Dendritic cell treated with granulocyte-macrophage colony-stimulating factor and Interleukin-4, amounts not matched to agents 40 ng/mL and 50 ng/mL, for 4 days (primary cell): Measurements from ENCODE around the gene BABAM2.

Source experiments
- H3K27ac Mint-ChIP-seq: one replicate; pipeline ENCODE4 v1.8.0; 2022; ENCODE audit warnings: mild to moderate bottlenecking, mixed read lengths
- H3K27me3 Mint-ChIP-seq: one replicate; pipeline ENCODE4 v1.8.0; 2022; ENCODE audit warnings: mild to moderate bottlenecking, mixed read lengths
- H3K36me3 Mint-ChIP-seq: one replicate; pipeline ENCODE4 v1.8.0; 2022; ENCODE audit warnings: low read depth, mixed read lengths
- H3K4me1 Mint-ChIP-seq: one replicate; pipeline ENCODE4 v1.8.0; 2022; ENCODE audit warnings: low read depth, mixed read lengths
- H3K4me3 Mint-ChIP-seq: one replicate; pipeline ENCODE4 v1.8.0; 2022; ENCODE audit warnings: mild to moderate bottlenecking, moderate library complexity, mixed read lengths
- H3K9me3 Mint-ChIP-seq: one replicate; pipeline ENCODE4 v1.8.0; 2022; ENCODE audit warnings: mixed read lengths
- intact Hi-C: fragments of 100-400 bp; cut with micrococcal nuclease; formaldehyde crosslinking; loops from one replicate; pipeline ENCODE4 v1.15.0; 2022

The BABAM2 gene

GRCh38 chr2:28199995-28200679 is 309.6 kb downstream of the BABAM2 start:
- Mint-ChIP-seq H3K36me3 (no peaks in the 10 kb centered on the region), H3K4me3 (no peak overlapping the region), H3K27me3 (no peaks in the 10 kb centered on the region), H3K4me1 (peaks cover 6% of the 10 kb centered on the region), H3K27ac (no peak overlapping the region), H3K9me3 (no peaks in the 10 kb centered on the region)
- intact Hi-C loops, result no loop called here

GRCh38 chr2:28201671-28202180 is 311.2 kb downstream of the BABAM2 start:
- H3K4me1 Mint-ChIP-seq, result peaks cover 6% of the 10 kb centered on the region
- no peaks in the 10 kb centered on the region for H3K27me3 Mint-ChIP-seq
- H3K9me3 Mint-ChIP-seq, result no peaks in the 10 kb centered on the region
- H3K27ac Mint-ChIP-seq, result no peak overlapping the region
- H3K36me3 Mint-ChIP-seq, result no peaks in the 10 kb centered on the region
- no peak overlapping the region for H3K4me3 Mint-ChIP-seq
- intact Hi-C loops, result no loop called here

GRCh38 chr2:28202719-28203118 is 312.2 kb downstream of the BABAM2 start:
- Mint-ChIP-seq H3K27ac (no peak overlapping the region), H3K4me1 (peaks cover 2% of the 10 kb centered on the region), H3K36me3 (no peaks in the 10 kb centered on the region), H3K27me3 (no peaks in the 10 kb centered on the region), H3K9me3 (no peaks in the 10 kb centered on the region), H3K4me3 (no peak overlapping the region)
- intact Hi-C loops, result no loop called here

GRCh38 chr2:28206762-28207161 is 316.2 kb downstream of the BABAM2 start:
- Mint-ChIP-seq H3K4me3 (no peak overlapping the region), H3K27me3 (no peaks in the 10 kb centered on the region), H3K27ac (no peak overlapping the region), H3K4me1 (peaks cover 14% of the 10 kb centered on the region), H3K9me3 (no peaks in the 10 kb centered on the region), H3K36me3 (no peaks in the 10 kb centered on the region)
- intact Hi-C loops, result no loop called here

GRCh38 chr2:28209261-28209691 is 318.7 kb downstream of the BABAM2 start:
- intact Hi-C loops, result no loop called here
- Mint-ChIP-seq H3K4me3 (no peak overlapping the region), H3K36me3 (no peaks in the 10 kb centered on the region), H3K9me3 (no peaks in the 10 kb centered on the region), H3K27ac (no peak overlapping the region), H3K27me3 (no peaks in the 10 kb centered on the region), H3K4me1 (peaks cover 14% of the 10 kb centered on the region)

GRCh38 chr2:28209864-28210263 is 319.3 kb downstream of the BABAM2 start:
- H3K27ac Mint-ChIP-seq, result no peak overlapping the region
- intact Hi-C loops, result no loop called here
- H3K4me3 Mint-ChIP-seq, result no peak overlapping the region
- H3K36me3 Mint-ChIP-seq, result no peaks in the 10 kb centered on the region
- H3K4me1 Mint-ChIP-seq, result peaks cover 14% of the 10 kb centered on the region
- H3K9me3 Mint-ChIP-seq, result no peaks in the 10 kb centered on the region
- H3K27me3 Mint-ChIP-seq, result no peaks in the 10 kb centered on the region

- H3K4me1 Mint-ChIP-seq, result peaks cover 14% of the 10 kb centered on the region
- no peak overlapping the region for H3K4me3 Mint-ChIP-seq
- no peak overlapping the region for H3K27ac Mint-ChIP-seq
- H3K36me3 Mint-ChIP-seq, result no peaks in the 10 kb centered on the region
- no peaks in the 10 kb centered on the region for H3K27me3 Mint-ChIP-seq
- intact Hi-C loops, result no loop called here
- no peaks in the 10 kb centered on the region for H3K9me3 Mint-ChIP-seq
Measured at GRCh38 chr2:28210535-28210934, 320.0 kb downstream of the BABAM2 start.

GRCh38 chr2:28216331-28216730 is 325.8 kb downstream of the BABAM2 start:
- no peaks in the 10 kb centered on the region for H3K36me3 Mint-ChIP-seq
- H3K9me3 Mint-ChIP-seq, result no peaks in the 10 kb centered on the region
- H3K27me3 Mint-ChIP-seq, result no peaks in the 10 kb centered on the region
- H3K4me3 Mint-ChIP-seq, result no peak overlapping the region
- H3K27ac Mint-ChIP-seq, result no peak overlapping the region
- peaks cover 6% of the 10 kb centered on the region for H3K4me1 Mint-ChIP-seq
- intact Hi-C loops, result no loop called here

- H3K4me1 Mint-ChIP-seq, result peaks cover 6% of the 10 kb centered on the region
- H3K9me3 Mint-ChIP-seq, result no peaks in the 10 kb centered on the region
- H3K4me3 Mint-ChIP-seq, result no peak overlapping the region
- no peak overlapping the region for H3K27ac Mint-ChIP-seq
- no peaks in the 10 kb centered on the region for H3K27me3 Mint-ChIP-seq
- intact Hi-C loops, result no loop called here
- H3K36me3 Mint-ChIP-seq, result no peaks in the 10 kb centered on the region
Measured at GRCh38 chr2:28217042-28217740, 326.7 kb downstream of the BABAM2 start.

GRCh38 chr2:28219138-28219537 is 328.6 kb downstream of the BABAM2 start:
- Mint-ChIP-seq H3K4me3 (no peak overlapping the region), H3K9me3 (no peaks in the 10 kb centered on the region), H3K4me1 (peaks cover 18% of the 10 kb centered on the region), H3K27ac (no peak overlapping the region), H3K27me3 (no peaks in the 10 kb centered on the region), H3K36me3 (no peaks in the 10 kb centered on the region)
- intact Hi-C loops, result no loop called here

- intact Hi-C loops, result no loop called here
- H3K4me1 Mint-ChIP-seq, result peaks cover 19% of the 10 kb centered on the region
- H3K36me3 Mint-ChIP-seq, result no peaks in the 10 kb centered on the region
- H3K4me3 Mint-ChIP-seq, result no peak overlapping the region
- no peaks in the 10 kb centered on the region for H3K27me3 Mint-ChIP-seq
- no peak overlapping the region for H3K27ac Mint-ChIP-seq
- H3K9me3 Mint-ChIP-seq, result no peaks in the 10 kb centered on the region
Measured at GRCh38 chr2:28219758-28220368, 329.3 kb downstream of the BABAM2 start.

GRCh38 chr2:28224648-28225472 is 334.3 kb downstream of the BABAM2 start:
- Mint-ChIP-seq H3K9me3 (no peaks in the 10 kb centered on the region), H3K36me3 (no peaks in the 10 kb centered on the region), H3K4me1 (peaks cover 30% of the 10 kb centered on the region), H3K27ac (no peak overlapping the region), H3K27me3 (no peaks in the 10 kb centered on the region), H3K4me3 (no peak overlapping the region)
- intact Hi-C loops, result no loop called here

- Mint-ChIP-seq H3K36me3 (no peaks in the 10 kb centered on the region), H3K9me3 (no peaks in the 10 kb centered on the region), H3K27ac (no peak overlapping the region), H3K27me3 (no peaks in the 10 kb centered on the region), H3K4me1 (peaks cover 30% of the 10 kb centered on the region), H3K4me3 (no peak overlapping the region)
- intact Hi-C loops, result no loop called here
Measured at GRCh38 chr2:28225473-28226080, 335.0 kb downstream of the BABAM2 start.
